Measurements from ENCODE around the gene GSK3A. TPM values are rescaled to one million over a fixed set of nuclear protein-coding genes. Genes with fewer than 3 reads are reported as not detected.

The GSK3A gene
- total RNA-seq, 1 experiment from 2014 or later = 58.8 TPM

GRCh38 chr19:42208612-42209011, 33.8 kb downstream of the GSK3A start:
- H3K4me1 Mint-ChIP-seq (ENCODE audit: low read depth, unreplicated experiment) = peaks cover 57% of the 10 kb centered on the region
- H3K4me3 Mint-ChIP-seq (ENCODE audit: low read depth, unreplicated experiment) = peak overlapping the region; percentile 34
- no peak for TF ChIP-seq CTCF (IDR thresholded peaks at IDR 0.05; ENCODE audit: unreplicated experiment)
- intact Hi-C loops (cut with micrococcal nuclease; ENCODE audit: unreplicated experiment) = no loop called here
- CTCF ChIA-PET = no interaction called here
- no TSS peak for BruUV-seq (replicated peaks)
- DNase-seq = no peak
- no peaks in the 10 kb centered on the region for H3K27me3 Mint-ChIP-seq (ENCODE audit: unreplicated experiment)
- peaks cover 87% of the 10 kb centered on the region for H3K36me3 Mint-ChIP-seq (ENCODE audit: insufficient read depth, unreplicated experiment)
- H3K27ac Mint-ChIP-seq (ENCODE audit: unreplicated experiment) = peak overlapping the region; percentile 37
- no peaks in the 10 kb centered on the region for H3K9me3 Mint-ChIP-seq (ENCODE audit: low read depth, unreplicated experiment)

GRCh38 chr19:42207767-42208271, 34.6 kb downstream of the GSK3A start:
- BruUV-seq (replicated peaks) = no TSS peak
- CTCF ChIA-PET = interaction anchor here (0.6 to 1.6 kb wide), 7 partner anchors 9 to 99 kb away, joined by 3 to 4 read pairs (median 3); partner anchors contain the start of genes DEDD2 and ZNF526
- intact Hi-C loops (cut with micrococcal nuclease; ENCODE audit: unreplicated experiment) = no loop called here
- H3K4me1 Mint-ChIP-seq (ENCODE audit: low read depth, unreplicated experiment) = peaks cover 57% of the 10 kb centered on the region
- H3K36me3 Mint-ChIP-seq (ENCODE audit: insufficient read depth, unreplicated experiment) = peaks cover 87% of the 10 kb centered on the region
- DNase-seq = peak; percentile 77
- H3K9me3 Mint-ChIP-seq (ENCODE audit: low read depth, unreplicated experiment) = no peaks in the 10 kb centered on the region
- H3K27ac Mint-ChIP-seq (ENCODE audit: unreplicated experiment) = peak overlapping the region; percentile 37
- peak overlapping the region; percentile 34 for H3K4me3 Mint-ChIP-seq (ENCODE audit: low read depth, unreplicated experiment)
- TF ChIP-seq CTCF (IDR thresholded peaks at IDR 0.05; ENCODE audit: unreplicated experiment) = no peak
- H3K27me3 Mint-ChIP-seq (ENCODE audit: unreplicated experiment) = no peaks in the 10 kb centered on the region

GRCh38 chr19:42206871-42207755, 35.3 kb downstream of the GSK3A start:
- CTCF ChIA-PET = interaction anchor here (0.6 to 1.6 kb wide), 8 partner anchors 9 to 98 kb away, joined by 3 to 4 read pairs (median 3); partner anchors contain the start of genes DEDD2 and ZNF526
- Mint-ChIP-seq H3K4me3 (ENCODE audit: low read depth, unreplicated experiment) (peak overlapping the region; percentile 34), H3K36me3 (ENCODE audit: insufficient read depth, unreplicated experiment) (peaks cover 85% of the 10 kb centered on the region), H3K27me3 (ENCODE audit: unreplicated experiment) (no peaks in the 10 kb centered on the region), H3K4me1 (ENCODE audit: low read depth, unreplicated experiment) (peaks cover 60% of the 10 kb centered on the region), H3K27ac (ENCODE audit: unreplicated experiment) (peak overlapping the region; percentile 37), H3K9me3 (ENCODE audit: low read depth, unreplicated experiment) (no peaks in the 10 kb centered on the region)
- intact Hi-C loops (cut with micrococcal nuclease; ENCODE audit: unreplicated experiment) = no loop called here
- BruUV-seq (replicated peaks) = no TSS peak
- peak; percentile 75 for DNase-seq
- no peak for TF ChIP-seq CTCF (IDR thresholded peaks at IDR 0.05; ENCODE audit: unreplicated experiment)

- no TSS peak for BruUV-seq (replicated peaks)
- H3K4me3 Mint-ChIP-seq (ENCODE audit: low read depth, unreplicated experiment) = no peak overlapping the region
- no peak for TF ChIP-seq CTCF (IDR thresholded peaks at IDR 0.05; ENCODE audit: unreplicated experiment)
- intact Hi-C loops (cut with micrococcal nuclease; ENCODE audit: unreplicated experiment) = no loop called here
- CTCF ChIA-PET = no interaction called here
- H3K36me3 Mint-ChIP-seq (ENCODE audit: insufficient read depth, unreplicated experiment) = peaks cover 89% of the 10 kb centered on the region
- no peaks in the 10 kb centered on the region for H3K9me3 Mint-ChIP-seq (ENCODE audit: low read depth, unreplicated experiment)
- DNase-seq = no peak
- no peak overlapping the region for H3K27ac Mint-ChIP-seq (ENCODE audit: unreplicated experiment)
- peaks cover 64% of the 10 kb centered on the region for H3K4me1 Mint-ChIP-seq (ENCODE audit: low read depth, unreplicated experiment)
- H3K27me3 Mint-ChIP-seq (ENCODE audit: unreplicated experiment) = no peaks in the 10 kb centered on the region
These were observed 37.7 kb downstream of the GSK3A start for GRCh38 chr19:42204664-42205063.

Data from Calu3 (cell line).